Measurements from ENCODE around the gene CCR5.

- TF ChIP-seq CTCF (conservative IDR thresholded peaks at IDR 0.05 in 1 of 2, IDR thresholded peaks at IDR 0.05 in 1 of 2; ENCODE audit: extremely low read depth in 1 of 2, insufficient read depth in 1 of 2, low read depth in 1 of 2, low read length in 2 of 2) (no peak), EZH2 (IDR thresholded peaks at IDR 0.05; ENCODE audit: borderline replicate concordance, low read length) (no peak)
Measured at GRCh38 chr3:46351646-46352045, 19.1 kb upstream of the CCR5 start.

Measured in mammary epithelial cell (primary cell).